HG02840 (cell line): ENCODE results near the gene MAML3.

Experiments used
- ATAC-seq: cut with Tn5 transposase; IDR thresholded peaks from one replicate; pipeline ENCODE4 v1.9.1; 2021; ENCODE audit warnings: mild to moderate bottlenecking, moderate library complexity, moderate number of reproducible peaks; ENCODE audit not compliant: unreplicated experiment, low FRiP score

Gene MAML3

GRCh38 chr4:140049849-140050637 is 103.9 kb downstream of the MAML3 start:
- no peak for ATAC-seq

- ATAC-seq: no peak
Observed at GRCh38 chr4:140049024-140049848, 104.7 kb downstream of the MAML3 start.

- ATAC-seq: no peak
Observed at GRCh38 chr4:140048419-140048995, 105.5 kb downstream of the MAML3 start.

- no peak for ATAC-seq
Observed at GRCh38 chr4:140047786-140048185, 106.2 kb downstream of the MAML3 start.

GRCh38 chr4:140047017-140047640 is 106.9 kb downstream of the MAML3 start:
- ATAC-seq: no peak

GRCh38 chr4:140046543-140046942 is 107.4 kb downstream of the MAML3 start:
- no peak for ATAC-seq

- ATAC-seq: no peak
Observed at GRCh38 chr4:140046016-140046415, 108.0 kb downstream of the MAML3 start.

- ATAC-seq: no peak
Observed at GRCh38 chr4:140044337-140044902, 109.6 kb downstream of the MAML3 start.

GRCh38 chr4:140042634-140043033 is 111.3 kb downstream of the MAML3 start:
- ATAC-seq: no peak

GRCh38 chr4:140038031-140038533 is 115.9 kb downstream of the MAML3 start:
- no peak for ATAC-seq

- no peak for ATAC-seq
Observed at GRCh38 chr4:140037353-140038030, 116.5 kb downstream of the MAML3 start.

GRCh38 chr4:140031706-140032105 is 122.3 kb downstream of the MAML3 start:
- no peak for ATAC-seq

- ATAC-seq: no peak
Observed at GRCh38 chr4:140031061-140031460, 122.9 kb downstream of the MAML3 start.

- no peak for ATAC-seq
Observed at GRCh38 chr4:140028676-140029517, 125.1 kb downstream of the MAML3 start.

- no peak for ATAC-seq
Observed at GRCh38 chr4:140028101-140028500, 125.9 kb downstream of the MAML3 start.

- ATAC-seq: no peak
Observed at GRCh38 chr4:140027101-140027500, 126.9 kb downstream of the MAML3 start.

- no peak for ATAC-seq
Observed at GRCh38 chr4:140025470-140025869, 128.5 kb downstream of the MAML3 start.

- ATAC-seq: no peak
Observed at GRCh38 chr4:140020457-140021361, 133.3 kb downstream of the MAML3 start.
